Calu3 (cell line): ENCODE results near the gene LCNL1. TPM values are rescaled to one million over a fixed set of nuclear protein-coding genes. Genes with fewer than 3 reads are reported as not detected.

Experiments
- BruUV-seq: library from RNA; stranded (reverse); fragments of 400-500 nt; replicated peaks from 2 replicates; lab custom pipeline; 2021; lab: Mats Ljungman, UMichigan
- CTCF ChIA-PET: fragments of 300-600 bp; sonication (Branson Sonifier 250); formaldehyde crosslinking; loops from one replicate; lab custom pipeline; 2022; ENCODE audit warnings: antibody characterized with exemption; lab: Charles Lee
- DNase-seq: peaks from one replicate; pipeline ENCODE4 v3.0.0; 2022
- H3K27ac Mint-ChIP-seq: one replicate; pipeline ENCODE4 v1.8.0; 2022; ENCODE audit warnings: mixed read lengths; ENCODE audit not compliant: unreplicated experiment
- H3K27me3 Mint-ChIP-seq: one replicate; pipeline ENCODE4 v1.8.0; 2022; ENCODE audit warnings: mixed read lengths; ENCODE audit not compliant: unreplicated experiment
- H3K36me3 Mint-ChIP-seq: one replicate; pipeline ENCODE4 v1.8.0; 2022; ENCODE audit warnings: mild to moderate bottlenecking, moderate library complexity, mixed read lengths; ENCODE audit not compliant: insufficient read depth, unreplicated experiment
- H3K4me1 Mint-ChIP-seq: one replicate; pipeline ENCODE4 v1.8.0; 2022; ENCODE audit warnings: mild to moderate bottlenecking, low read depth, mixed read lengths; ENCODE audit not compliant: unreplicated experiment
- H3K4me3 Mint-ChIP-seq: one replicate; pipeline ENCODE4 v1.8.0; 2022; ENCODE audit warnings: mild to moderate bottlenecking, low read depth, moderate library complexity, mixed read lengths; ENCODE audit not compliant: unreplicated experiment
- H3K9me3 Mint-ChIP-seq: one replicate; pipeline ENCODE4 v1.8.0; 2022; ENCODE audit warnings: low read depth, mixed read lengths; ENCODE audit not compliant: unreplicated experiment
- CTCF ChIP-seq: fragments of 200-600 bp; IDR thresholded peaks from one replicate; pipeline ENCODE4 v1.8.0; 2022; ENCODE audit warnings: antibody characterized with exemption; ENCODE audit not compliant: unreplicated experiment
- intact Hi-C: fragments of 100-400 bp; cut with micrococcal nuclease; formaldehyde crosslinking; loops from one replicate; pipeline ENCODE4 v1.10.0; 2022; ENCODE audit not compliant: unreplicated experiment
- total RNA-seq: library from RNA; stranded (reverse); gene quantifications from 2 replicates; pipeline ENCODE4 v1.2.3, GENCODE V29; 2022

The LCNL1 gene
- total RNA-seq, 1 experiment from 2014 or later, result not detected

DNA sequence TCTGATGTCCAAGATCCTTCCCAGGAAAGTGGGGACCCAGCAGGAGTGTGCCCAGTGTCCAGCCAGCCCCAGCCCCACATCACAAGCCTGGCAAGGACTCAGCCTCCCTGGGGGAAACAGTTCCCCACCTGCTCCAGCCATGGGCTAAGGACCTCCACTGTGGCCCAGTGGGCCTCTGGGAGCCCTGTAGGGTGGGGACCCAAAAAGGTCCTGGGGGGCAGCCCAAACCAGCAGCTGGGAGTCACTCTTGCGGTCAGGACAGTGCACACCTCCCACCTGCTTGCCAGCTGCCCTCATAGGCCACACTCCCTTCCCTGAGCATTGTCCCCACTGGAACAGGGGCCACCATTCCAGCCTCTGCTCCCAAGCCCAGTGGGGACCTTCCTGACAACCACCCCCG, 43.6 kb downstream of the LCNL1 start:
- no peaks in the 10 kb centered on the region for H3K9me3 Mint-ChIP-seq
- intact Hi-C loops, result no loop called here
- H3K4me3 Mint-ChIP-seq, result no peak overlapping the region
- H3K36me3 Mint-ChIP-seq, result peaks cover 31% of the 10 kb centered on the region
- H3K27ac Mint-ChIP-seq, result no peak overlapping the region
- no TSS peak for BruUV-seq
- CTCF ChIA-PET, result no interaction called here
- no peaks in the 10 kb centered on the region for H3K4me1 Mint-ChIP-seq
- DNase-seq, result no peak
- no peak for TF ChIP-seq CTCF
- no peaks in the 10 kb centered on the region for H3K27me3 Mint-ChIP-seq

GRCh38 chr9:137026828-137027227, 44.0 kb downstream of the LCNL1 start:
- no peaks in the 10 kb centered on the region for H3K4me1 Mint-ChIP-seq

DNA sequence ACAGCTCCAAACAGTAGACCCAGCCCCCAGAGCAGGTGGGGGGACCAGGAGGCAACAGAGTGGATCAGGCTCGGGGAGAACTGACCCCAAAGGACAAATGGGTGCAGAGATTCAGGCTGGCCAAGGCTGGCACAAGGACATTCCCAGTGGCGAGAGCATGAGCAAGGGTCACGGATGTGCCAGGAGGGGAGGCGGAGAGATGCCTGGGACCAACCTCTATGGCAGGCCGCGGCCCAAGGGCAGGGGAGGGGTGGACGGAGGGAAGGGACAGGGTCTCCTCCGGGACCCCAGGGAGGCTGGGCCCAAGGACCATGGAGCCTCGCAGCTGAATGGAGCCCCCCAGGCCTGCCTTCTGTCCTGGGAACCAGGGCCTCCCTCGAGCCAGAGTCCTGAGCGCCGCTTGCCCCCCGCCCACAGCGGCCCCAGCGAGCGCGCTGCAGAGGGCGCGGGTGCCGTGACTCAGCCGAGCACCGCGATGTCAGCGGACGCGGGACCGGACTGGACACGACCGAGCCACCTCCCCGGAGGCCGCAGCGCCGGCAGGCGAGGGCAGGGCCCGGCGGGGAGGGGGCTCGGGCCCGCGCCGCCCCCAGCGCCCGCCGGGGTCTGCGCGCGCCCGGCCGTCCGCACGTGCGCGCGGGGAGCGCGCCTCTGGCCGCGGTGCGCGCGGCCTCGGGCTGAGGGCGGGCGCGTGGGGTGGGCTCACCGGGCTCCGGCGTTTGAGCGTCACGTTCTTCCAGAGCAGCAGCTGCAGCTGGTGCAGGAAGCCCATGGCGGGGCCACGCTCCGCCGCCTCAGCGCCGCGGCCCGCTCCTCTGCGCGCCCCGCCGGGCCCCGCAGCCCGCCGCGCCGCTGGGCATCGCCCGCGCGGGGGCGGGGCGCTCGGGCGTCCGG, 44.8 kb downstream of the LCNL1 start, which contains the start of gene ABCA2:
TSS of gene ABCA2 (minus strand) at position 869 of the 894 bp plus-strand sequence. CDS start at position 772, 97 bp downstream.
- Mint-ChIP-seq H3K9me3 (no peaks in the 10 kb centered on the region), H3K27me3 (no peaks in the 10 kb centered on the region), H3K4me1 (no peaks in the 10 kb centered on the region), H3K27ac (peak within 1 kb of the TSS; percentile 27), H3K4me3 (peak within 1 kb of the TSS; percentile 69), H3K36me3 (peaks cover 22% of the 10 kb centered on the region)
- intact Hi-C loops, result no loop called here
- CTCF ChIA-PET, result no interaction called here
- TF ChIP-seq CTCF, result no peak
- BruUV-seq, result no TSS peak
- no peak for DNase-seq

More at GRCh38 chr9:137026828-137027227, 44.0 kb downstream of the LCNL1 start:
- TF ChIP-seq CTCF, result no peak
- H3K27ac Mint-ChIP-seq, result peak overlapping the region; percentile 27
- no peak for DNase-seq
- no peaks in the 10 kb centered on the region for H3K9me3 Mint-ChIP-seq
- H3K27me3 Mint-ChIP-seq, result no peaks in the 10 kb centered on the region
- peak overlapping the region; percentile 69 for H3K4me3 Mint-ChIP-seq
- intact Hi-C loops, result no loop called here
- CTCF ChIA-PET, result no interaction called here
- BruUV-seq, result no TSS peak
- peaks cover 27% of the 10 kb centered on the region for H3K36me3 Mint-ChIP-seq

DNA sequence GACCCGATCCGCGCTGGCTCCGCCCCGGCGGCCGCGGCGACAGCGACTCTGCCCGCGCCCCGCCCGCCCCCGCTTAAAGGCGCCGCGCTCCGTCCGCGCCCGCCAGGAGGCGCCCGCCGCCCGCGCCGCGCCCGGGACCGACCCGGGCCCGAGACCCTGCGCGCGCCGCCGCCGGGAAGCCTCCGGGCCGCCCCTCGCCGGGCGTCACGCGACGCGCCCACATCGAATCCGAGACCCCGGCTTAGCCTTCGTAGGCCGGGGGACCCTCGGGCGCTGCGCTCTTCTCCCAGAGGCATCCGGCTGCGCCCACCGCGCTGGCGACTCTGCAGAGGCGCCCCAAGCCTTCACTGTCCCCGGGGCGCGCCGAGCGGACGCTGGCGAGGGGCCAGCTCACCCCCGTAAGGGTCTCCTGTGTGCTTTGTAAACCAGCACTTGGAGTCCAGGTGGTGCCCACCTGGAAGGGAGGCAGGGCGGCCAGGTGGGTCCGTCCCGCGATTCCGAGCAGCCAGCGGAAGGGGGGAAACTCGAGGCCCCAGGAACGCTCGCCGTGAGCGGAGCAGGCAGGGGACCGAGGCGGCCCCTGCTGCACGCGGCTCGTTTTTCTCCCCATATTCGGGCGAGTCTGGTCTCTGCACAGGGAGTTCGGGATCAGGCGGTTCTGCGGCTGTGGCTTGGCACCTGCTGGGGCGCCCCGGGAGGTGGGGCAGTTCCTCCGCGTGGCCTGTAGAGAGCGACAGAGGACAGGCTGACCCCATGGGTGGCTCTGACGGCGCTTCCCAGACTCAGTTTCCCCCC, 45.7 kb downstream of the LCNL1 start:
- Mint-ChIP-seq H3K4me3 (peak overlapping the region; percentile 63), H3K27ac (no peak overlapping the region), H3K27me3 (no peaks in the 10 kb centered on the region), H3K36me3 (peaks cover 22% of the 10 kb centered on the region), H3K9me3 (no peaks in the 10 kb centered on the region), H3K4me1 (no peaks in the 10 kb centered on the region)
- BruUV-seq, result no TSS peak
- TF ChIP-seq CTCF, result peak; percentile 31
- intact Hi-C loops, result no loop called here
- peak; percentile 66 for DNase-seq
- CTCF ChIA-PET, result interaction anchor here (1.0 to 2.1 kb wide), 7 partner anchors 18 to 127 kb away, joined by 3 to 20 read pairs (median 4); partner anchors contain the start of genes FBXW5 and NPDC1
